GM18870 (cell line): ENCODE results near the gene MYL3.

ENCODE experiments used
- ATAC-seq: cut with Tn5 transposase; IDR thresholded peaks from one replicate; pipeline ENCODE4 v1.9.1; 2021; ENCODE audit warnings: moderate library complexity; ENCODE audit not compliant: unreplicated experiment

The MYL3 gene

GRCh38 chr3:46900007-46900292 is 36.7 kb upstream of the MYL3 start:
- no peak for ATAC-seq

DNA sequence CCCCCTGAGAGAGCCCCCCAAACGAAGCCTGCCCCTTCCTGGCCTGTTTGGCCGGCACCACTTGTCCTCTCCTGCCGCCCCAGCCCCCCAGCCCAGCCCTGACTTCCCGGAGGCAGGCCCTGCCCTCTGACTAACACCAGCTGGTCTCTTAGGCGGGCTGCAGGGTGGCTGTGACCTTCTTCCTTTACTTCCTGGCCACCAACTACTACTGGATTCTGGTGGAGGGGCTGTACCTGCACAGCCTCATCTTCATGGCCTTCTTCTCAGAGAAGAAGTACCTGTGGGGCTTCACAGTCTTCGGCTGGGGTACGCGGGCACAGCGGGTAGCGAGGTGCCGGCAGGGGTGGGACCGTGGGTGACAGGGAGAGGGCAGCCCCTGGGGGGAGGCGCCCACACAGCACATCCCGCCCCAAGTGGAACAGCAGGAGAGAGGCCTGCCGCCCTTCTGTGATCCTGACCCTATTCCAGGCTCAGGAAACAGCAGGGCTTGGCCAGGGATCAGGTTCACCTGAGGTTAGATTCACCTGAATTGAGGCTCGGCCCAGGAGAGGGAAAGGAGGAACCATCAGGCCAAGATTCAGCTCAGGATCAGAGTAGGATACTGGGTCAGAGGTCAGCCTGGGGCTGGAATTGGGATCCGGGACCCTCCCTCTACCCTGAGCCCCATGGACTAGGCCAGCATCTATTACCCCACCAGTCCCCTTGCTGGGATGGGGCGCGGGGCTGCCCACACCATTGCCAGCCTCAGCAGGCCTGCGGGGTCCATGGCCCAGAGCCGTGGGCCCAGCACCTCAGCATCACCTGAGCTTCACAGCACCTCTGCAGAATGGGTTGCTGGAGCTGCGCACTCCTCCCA is 36.1 kb upstream of the MYL3 start:
- no peak for ATAC-seq

DNA sequence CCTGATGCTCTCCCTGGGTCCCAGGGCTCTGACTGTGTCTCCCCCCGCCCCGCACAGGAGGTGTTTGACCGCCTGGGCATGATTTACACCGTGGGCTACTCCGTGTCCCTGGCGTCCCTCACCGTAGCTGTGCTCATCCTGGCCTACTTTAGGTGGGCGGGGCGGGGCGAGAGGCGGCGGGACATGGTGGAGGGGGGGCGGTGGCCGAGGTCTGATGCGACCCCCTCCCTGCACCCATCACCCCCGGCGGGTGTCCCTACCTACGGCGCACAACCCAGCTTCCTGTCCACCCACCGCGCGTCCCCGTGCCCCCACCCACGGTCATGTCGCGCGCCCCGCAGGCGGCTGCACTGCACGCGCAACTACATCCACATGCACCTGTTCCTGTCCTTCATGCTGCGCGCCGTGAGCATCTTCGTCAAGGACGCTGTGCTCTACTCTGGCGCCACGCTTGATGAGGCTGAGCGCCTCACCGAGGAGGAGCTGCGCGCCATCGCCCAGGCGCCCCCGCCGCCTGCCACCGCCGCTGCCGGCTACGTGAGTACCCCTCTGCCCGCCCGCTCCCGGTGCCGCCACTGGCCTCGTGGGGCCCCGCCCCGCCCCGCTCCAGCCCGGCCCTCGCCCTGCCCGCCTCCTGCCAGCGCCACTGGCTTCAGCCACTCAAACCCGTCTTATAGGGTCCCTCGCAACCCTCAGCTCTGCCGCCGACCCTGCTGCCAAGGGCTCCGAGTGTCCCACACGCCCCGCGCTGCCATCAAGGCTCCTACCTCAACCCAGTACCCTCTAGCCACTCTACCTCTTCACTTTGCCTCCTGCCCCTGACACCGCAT is 35.3 kb upstream of the MYL3 start:
- ATAC-seq, result no peak

DNA sequence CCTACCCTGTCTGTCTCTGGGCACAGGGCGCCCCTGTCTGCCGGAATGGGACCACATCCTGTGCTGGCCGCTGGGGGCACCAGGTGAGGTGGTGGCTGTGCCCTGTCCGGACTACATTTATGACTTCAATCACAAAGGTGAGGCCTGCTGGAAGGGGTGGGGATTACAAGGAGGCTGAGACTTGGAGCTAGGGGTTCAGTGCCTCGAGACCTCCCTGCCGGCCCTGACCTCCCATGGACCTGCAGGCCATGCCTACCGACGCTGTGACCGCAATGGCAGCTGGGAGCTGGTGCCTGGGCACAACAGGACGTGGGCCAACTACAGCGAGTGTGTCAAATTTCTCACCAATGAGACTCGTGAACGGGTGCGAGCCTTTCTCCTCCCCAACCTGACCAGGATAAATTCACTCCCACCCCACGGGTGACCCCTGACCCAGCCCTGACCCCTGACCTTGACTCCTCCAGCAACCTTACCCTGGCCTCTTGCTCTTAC is 34.6 kb upstream of the MYL3 start:
- no peak for ATAC-seq

DNA sequence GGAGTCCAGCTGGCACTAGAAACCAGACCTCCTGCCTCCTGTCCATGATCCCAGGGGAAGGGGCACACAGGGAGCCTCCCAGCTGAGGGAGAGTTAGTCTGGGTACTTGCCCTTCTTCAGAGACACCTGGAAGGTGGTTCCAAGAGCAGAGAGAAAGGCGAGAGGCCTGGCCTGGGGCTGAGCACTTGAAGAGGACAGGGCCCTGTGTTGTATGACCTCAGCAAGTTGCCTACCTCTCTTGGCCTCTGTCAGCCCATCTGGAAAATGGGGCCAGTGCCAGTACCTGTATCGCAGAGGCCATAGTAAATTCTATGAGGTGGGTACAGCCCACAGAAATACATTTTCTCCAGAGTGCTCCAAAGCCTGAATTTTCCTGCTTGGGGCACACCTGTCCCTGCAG is 33.8 kb upstream of the MYL3 start:
- ATAC-seq, result no peak

DNA sequence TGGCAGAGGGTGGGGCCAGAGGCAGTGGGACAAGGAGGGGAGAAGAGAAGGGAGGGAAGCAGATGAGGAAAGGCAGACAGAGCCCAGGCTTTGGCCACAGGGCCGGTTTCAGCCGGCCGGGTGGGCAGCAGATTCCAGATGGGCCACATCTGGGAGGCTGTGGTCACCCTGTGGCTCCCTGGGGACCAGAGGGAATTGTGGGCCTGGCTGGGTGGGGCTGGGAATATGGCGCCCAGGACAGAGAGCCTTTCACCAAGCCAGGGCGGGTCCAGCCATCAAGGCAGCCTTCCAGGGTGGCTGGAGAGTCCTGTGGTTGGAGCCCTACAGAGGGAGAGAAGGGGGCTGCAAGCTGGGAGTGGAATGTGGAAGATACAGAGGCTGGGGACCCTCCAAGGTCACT is 33.1 kb upstream of the MYL3 start:
- ATAC-seq, result no peak

GRCh38 chr3:46895761-46896160 is 32.5 kb upstream of the MYL3 start:
- ATAC-seq, result no peak

DNA sequence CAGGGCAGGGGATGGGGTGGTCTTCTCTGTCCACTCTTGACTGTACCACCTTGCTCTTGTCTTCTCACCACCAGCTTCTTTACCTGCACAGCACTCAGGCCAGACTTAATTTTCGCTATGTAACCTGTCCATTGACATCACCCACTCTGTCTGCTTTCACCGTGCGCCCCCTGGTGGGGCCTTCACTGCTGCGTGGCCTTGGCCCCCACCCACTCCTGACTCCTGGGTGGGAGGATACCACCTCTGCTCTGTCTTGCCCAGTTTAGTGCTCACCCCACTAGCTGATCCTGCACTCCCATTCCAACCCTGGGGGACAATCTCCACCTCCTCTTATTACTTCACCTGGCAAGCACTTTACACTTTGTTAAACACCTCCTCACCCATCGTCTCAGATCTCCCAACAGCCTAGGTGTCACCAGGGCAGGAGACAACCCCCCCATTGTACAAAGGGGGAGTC is 32.0 kb upstream of the MYL3 start:
- ATAC-seq, result no peak

- ATAC-seq, result no peak
Measured at GRCh38 chr3:46894256-46894655, 31.0 kb upstream of the MYL3 start.

GRCh38 chr3:46893763-46894162 is 30.5 kb upstream of the MYL3 start:
- no peak for ATAC-seq

DNA sequence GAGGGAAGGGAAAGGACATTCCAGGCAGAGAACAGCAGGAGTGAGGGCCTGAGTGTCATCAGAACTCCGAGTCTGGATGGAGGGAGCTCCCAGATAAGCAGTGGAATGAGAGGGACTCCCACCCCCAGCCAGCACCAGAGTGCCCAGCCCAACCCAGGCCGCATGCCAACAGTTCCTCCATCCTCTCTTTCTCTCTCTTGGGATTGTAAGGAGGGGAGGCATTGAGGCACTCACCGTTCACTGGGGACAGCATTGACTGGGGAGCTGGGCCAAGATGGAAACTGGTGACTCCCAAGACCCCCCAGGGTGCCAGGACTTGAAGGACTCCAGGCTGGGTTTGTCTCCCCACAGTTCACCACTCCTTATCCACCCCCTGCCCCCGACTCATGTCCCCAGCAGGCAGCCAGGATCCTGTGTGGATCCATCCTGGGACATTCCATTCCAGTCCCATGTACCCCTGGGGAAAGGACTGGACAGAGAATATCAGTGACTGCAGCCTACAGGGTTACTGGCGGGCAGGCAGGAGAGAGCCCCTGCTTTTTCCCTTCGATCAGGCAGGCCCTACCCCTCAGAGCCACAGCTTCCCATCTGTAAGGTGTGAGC is 30.0 kb upstream of the MYL3 start:
- ATAC-seq, result no peak

DNA sequence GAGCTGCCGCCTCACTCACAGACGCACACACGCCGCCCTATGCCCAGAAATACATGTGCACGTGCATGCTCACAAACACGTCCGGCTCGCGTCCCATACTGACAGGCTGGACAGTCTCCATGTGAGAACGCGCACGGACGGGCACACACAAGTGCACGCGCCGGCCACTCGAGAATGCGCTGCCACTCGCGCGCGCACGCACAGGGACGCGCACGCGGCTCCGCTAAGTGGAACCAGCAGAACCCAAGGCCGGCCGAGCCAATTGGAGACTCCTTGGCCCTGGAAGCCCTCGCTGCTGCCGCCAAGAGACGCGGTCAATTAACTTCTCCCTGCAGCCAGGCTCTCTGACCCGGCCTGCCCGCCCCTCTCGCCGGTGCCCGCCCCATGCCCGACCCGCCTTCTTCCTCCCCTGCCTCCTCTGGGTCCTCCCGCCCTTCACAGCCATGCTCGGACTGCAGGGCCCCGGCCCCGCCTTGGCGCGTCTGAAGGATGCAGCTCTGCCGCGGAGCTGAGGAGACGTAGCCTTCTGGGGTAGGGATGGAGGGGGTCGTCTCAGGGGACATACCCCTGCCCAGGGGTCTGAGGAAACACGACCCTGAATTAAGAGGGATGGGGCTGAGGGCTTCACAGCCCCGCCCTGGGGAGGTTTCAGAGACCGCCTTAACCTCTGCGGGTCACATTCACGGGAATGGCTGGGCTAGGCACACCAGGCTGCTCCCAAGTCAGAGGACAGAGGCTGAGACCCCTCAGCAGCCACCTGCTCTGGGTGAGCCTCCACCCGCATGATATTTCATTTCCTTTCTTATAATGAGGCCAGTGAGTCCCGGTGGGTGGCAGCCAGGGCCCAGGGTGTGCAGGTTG is 29.3 kb upstream of the MYL3 start:
- no peak for ATAC-seq

DNA sequence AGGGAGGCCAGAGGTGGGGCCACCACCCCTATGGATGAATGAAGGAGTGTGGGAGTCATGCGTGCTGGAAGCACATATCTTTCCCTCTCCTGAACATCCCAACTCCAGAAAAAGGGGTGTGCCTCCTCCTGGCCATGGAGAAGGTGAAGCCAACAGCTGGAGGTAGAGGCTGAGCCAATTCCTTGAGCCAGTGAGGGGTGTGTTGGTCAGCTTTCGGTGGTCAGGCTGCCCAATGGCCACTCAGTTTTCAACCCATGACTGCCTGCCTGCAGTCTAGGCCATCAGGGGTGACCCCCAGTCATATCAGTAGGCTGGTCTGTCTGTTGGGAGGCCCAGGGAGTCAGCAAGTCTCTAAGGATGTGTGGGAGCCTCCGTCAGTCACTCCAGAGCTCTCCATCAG is 27.9 kb upstream of the MYL3 start:
- ATAC-seq, result no peak

- no peak for ATAC-seq
Measured at GRCh38 chr3:46890132-46890531, 26.9 kb upstream of the MYL3 start.

DNA sequence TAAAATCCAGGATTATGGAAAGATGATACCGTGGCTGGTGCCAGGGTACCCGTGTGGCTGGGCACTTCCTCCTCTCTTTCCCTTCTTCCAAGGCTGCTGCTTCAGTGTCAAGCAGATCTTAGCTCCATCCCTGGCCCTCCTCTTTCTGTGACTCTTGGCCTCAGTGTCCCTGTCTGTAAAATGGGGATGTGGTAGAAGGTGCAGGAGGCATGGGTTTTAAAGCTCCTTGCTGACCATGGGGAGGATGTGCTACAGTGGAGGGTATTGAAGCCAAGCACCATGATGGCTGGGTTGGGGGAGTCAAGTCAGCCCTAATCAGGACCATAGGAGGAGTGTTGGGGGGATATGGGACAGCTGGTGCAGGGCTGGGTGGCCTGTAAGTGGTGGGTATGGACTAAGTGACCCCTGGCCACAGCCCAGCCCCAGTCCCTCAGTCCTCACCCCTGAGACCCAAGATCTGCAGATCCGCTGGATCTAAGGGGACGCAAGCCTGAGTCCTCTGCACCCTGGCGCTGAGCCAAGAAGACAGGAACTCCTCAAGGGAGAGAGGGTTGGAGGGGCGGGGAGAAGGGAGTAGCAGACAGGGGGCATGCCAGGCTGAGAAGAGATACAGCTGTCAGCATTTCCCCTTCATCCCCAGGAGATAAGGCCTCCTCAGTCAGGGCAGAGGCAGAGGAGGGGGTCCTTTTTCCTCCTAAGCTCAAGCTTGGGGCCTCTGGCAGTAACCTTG is 26.3 kb upstream of the MYL3 start:
- ATAC-seq, result no peak

GRCh38 chr3:46888705-46889104 is 25.5 kb upstream of the MYL3 start:
- ATAC-seq, result no peak

DNA sequence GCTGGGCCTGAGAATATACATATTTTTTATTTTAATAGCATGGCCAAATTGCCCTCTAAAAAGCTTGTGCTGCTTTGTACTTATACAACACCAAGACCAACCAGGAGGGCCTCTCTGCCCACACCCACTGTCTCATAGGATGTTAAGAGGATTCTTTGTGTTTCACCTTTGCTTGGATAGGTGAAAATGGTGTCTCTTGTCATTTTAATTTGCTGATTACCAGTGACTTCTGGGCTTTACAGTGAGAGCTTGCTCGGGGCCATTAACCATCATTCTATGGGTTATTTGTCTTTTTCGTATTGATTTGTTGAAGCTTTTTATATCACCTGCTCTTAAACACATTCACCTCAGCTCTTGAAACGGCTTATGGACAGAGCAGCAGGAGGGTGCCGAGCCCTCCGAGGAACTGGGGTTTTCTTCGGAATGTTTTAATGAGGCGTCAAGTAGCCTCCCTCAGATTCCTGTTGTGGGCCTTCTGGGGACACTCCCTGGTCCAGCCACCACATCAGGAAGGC is 24.8 kb upstream of the MYL3 start:
- no peak for ATAC-seq

GRCh38 chr3:46885612-46886011 is 22.4 kb upstream of the MYL3 start:
- ATAC-seq, result no peak

GRCh38 chr3:46884929-46885328 is 21.7 kb upstream of the MYL3 start:
- no peak for ATAC-seq

DNA sequence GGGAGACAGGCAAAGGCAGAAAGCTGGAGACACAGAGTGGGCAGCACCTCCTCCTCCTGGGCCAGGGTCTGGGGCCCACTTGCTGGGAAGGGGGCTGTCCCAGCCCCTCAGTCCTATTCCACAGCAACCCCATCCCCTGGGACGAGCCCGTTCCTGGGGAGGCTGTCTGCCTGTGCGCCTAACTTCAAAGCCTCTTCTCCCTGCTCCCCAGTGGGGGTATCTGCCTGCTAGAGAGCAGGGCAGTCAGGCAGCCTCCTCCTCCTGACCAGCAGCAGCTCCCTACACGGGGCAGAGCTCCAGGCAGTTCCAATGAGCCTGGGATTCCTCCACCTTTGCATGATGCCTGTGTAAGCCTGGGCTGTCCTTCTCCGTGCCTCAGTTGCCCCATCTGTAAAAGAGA is 21.2 kb upstream of the MYL3 start:
- ATAC-seq, result no peak
